T47D (cell line): ENCODE data around the gene POLD4.
"Not testable (repeated sequence)": the region's sequence is repeated elsewhere in the genome, so short reads cannot be mapped to it uniquely, and the experiment has no call there.

ENCODE experiments used
- DNase-seq, 2 experiments: peaks; one replicate each; pipeline versions ENCODE4 v3.0.0 to v3.0.0-alpha.2; 2011 to 2012; ENCODE audit warnings: low read depth in 1 of 2, low spot score in 1 of 2
- JUND ChIP-seq: IDR thresholded peaks from 2 replicates; pipeline ENCODE4 v1.6.1; 2012; ENCODE audit warnings: low read depth
- in situ Hi-C: cut with HindIII; loops from 2 replicates; pipeline ENCODE4 v1.10.0; 2016; ENCODE audit warnings: low sequenced_read_pairs, low pct_unique_long_range_greater_than_20kb

The POLD4 gene

DNA sequence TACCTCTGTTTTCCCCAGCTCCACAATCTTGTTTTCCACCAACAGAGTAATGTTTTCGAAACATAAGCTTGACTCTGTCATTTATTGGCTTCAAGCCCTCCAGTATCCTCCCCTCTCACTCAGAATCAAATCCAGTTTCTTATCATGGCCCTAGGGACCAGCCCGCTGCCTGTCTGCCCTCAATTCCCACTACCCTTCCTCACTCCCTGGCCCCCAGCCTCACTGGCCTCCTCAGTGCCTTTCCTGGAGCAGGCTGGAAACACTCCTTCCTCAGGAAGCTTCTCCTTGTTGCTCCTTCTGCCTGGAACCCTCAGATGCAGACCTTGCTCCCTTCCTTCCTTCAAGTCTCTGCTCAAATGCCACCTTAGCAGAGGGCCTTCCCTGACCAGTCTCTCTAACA is 3.9 kb downstream of the POLD4 start:
- DNase-seq: no peak
- no peak for TF ChIP-seq JUND
- in situ Hi-C loops: no loop called here

DNA sequence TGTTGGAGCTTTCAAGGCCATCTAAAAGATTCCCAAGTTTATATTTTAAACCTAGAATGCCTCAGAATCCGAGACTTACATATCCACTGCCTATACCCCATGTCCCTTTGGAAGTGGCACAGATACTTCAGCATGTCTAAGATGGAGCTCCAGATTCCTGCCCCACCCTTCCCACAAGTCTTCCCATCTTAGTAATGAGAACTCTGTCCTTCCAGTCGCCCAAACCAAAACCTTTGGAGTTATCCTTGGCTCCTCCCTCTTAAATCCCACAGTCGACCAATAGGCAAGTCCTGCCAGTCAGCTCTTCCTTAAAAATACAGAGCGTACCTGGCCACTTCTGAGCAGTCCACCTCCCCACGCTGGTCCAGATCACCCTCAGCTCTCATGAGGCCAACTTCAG is 4.3 kb downstream of the POLD4 start:
- no peak for TF ChIP-seq JUND
- peak in 1 of 2 experiments; percentile 47 for DNase-seq
- in situ Hi-C loops: no loop called here

DNA sequence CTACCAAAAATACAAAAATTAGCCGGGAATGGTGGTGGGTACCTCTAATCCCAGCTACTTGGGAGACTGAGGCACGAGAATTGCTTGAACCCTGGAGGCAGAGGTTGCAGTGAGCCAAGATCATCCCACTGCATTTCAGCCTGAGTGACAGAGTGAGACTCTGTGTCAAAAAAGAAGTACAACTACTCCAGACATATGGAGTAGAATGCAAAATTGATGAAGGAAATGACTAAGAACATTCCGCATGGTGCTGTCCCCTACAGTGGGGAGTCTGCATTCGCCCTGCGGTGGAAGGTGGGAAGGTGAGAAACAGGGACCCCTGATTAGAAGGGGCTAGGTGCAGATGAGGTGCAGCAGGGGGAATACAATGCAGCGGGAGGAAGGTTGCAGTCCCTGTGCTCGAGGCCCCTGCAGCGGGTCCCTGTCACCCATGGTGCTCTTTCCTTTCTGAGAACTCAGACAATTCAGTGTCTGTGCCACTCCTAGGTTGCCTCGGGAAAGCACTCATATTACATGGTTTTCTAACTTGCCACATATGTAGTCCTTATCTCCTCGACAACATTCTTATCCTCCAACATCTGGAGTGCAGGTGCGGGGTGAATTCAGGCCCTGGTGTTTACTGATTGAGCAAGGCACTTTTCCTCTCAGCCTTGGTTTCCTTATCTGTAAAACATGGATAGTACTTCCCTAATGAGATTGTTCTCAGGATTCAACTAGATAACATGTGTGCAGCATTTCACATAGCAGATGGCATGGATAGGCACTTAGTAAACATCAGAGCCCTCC is 5.2 kb downstream of the POLD4 start:
- DNase-seq: no peak
- in situ Hi-C loops: no loop called here
- TF ChIP-seq JUND: no peak

GRCh38 chr11:67345920-67346819 is 7.2 kb downstream of the POLD4 start:
- no peak for TF ChIP-seq JUND
- in situ Hi-C loops: no loop called here
- peak in 1 of 2 experiments; percentile 95 for DNase-seq

GRCh38 chr11:67345247-67345919 is 8.0 kb downstream of the POLD4 start:
- in situ Hi-C loops: no loop called here
- no peak for TF ChIP-seq JUND
- DNase-seq: peak in 1 of 2 experiments; percentile 31

DNA sequence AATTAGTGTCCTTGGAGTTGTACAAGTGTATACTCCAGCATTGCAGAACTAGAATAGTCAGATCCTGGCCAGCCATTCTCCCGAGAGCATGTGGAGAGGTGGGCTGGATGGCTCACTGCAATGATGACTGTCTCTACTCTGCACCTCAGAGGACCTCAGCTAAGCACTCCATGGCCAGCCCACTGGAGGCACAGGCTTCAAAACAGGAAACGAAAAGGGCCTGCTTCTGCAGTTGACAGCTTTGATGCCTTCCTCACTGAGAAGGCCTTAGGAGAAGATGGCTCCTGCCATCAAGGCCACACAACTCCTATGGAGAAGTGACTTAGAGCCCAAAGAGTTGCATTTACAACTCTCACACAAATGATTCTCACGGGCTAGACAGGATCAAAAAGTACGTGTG is 9.1 kb downstream of the POLD4 start:
- TF ChIP-seq JUND: no peak
- DNase-seq: no peak
- in situ Hi-C loops: no loop called here

DNA sequence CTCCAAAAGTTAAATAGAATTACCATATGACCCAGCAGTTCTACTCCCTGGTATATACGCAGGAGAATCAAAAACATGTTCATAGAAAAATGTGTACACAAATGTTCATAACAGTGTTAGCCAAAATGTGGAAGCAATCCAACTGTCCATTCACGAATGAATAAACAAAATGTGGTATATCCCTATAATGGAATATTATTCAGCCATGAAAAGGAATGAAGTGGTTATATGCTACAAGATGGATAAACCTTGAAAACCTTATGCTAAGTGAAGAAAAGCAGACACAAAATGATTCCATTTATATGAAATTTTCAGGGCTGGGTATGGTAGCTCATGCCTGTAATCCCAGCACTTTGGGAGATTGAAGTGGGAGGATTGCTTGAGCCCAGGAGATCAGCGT is 16.1 kb downstream of the POLD4 start:
- TF ChIP-seq JUND: no peak
- no peak for DNase-seq
- in situ Hi-C loops: no loop called here

- in situ Hi-C loops: no loop called here
- no peak for TF ChIP-seq JUND
- DNase-seq: no peak
These were observed 21.2 kb downstream of the POLD4 start for GRCh38 chr11:67332081-67332691.

- in situ Hi-C loops: no loop called here
- DNase-seq: no peak
- no peak for TF ChIP-seq JUND
These were observed 29.8 kb downstream of the POLD4 start for GRCh38 chr11:67323526-67323925.

- in situ Hi-C loops: no loop called here
- DNase-seq: no peak
- TF ChIP-seq JUND: no peak
These were observed 31.3 kb downstream of the POLD4 start for GRCh38 chr11:67322049-67322448.

- in situ Hi-C loops: no loop called here
- TF ChIP-seq JUND: no peak
- no peak for DNase-seq
These were observed 32.0 kb downstream of the POLD4 start for GRCh38 chr11:67321313-67321871.

GRCh38 chr11:67320691-67321090 is 32.7 kb downstream of the POLD4 start:
- in situ Hi-C loops: no loop called here
- no peak for TF ChIP-seq JUND
- DNase-seq: no peak

DNA sequence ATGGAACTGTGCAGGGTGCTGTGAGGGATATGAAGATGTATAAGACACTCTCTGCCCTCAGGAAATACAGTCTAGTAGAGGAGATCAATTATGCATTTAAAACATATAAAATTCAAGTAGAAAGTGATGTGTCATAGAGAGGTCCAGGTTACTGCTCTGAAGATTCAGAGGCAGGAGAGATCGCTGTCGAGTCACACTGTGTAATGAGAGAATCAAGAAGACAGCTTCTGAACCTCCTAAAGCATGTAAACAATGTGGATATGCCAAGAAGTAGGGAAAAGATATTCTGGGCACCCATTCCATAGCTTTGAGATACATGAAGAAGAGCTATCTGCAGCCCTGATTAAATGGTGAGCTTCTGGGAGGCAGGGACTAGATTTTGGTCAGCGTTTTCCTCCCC is 33.3 kb downstream of the POLD4 start:
- in situ Hi-C loops: no loop called here
- TF ChIP-seq JUND: no peak
- no peak for DNase-seq

DNA sequence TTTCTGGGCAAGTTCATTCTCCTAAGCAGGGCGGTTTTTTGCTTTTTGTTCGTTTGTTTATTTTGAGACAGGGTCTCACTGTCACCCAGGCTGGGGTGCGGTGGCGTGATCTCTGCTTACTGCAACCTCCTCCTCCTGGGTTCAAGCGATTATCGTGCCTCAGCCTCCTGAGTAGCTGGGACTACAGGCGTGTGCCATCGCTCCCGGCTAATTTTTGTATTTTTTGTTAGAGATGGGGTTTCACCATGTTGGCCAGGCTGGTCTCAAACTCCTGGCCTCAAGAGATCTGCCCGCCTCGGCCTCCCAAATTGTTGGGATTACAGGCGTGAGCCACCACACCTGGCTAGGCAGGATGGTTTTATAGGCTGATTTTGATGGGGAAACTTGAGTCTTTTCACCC is 34.5 kb downstream of the POLD4 start:
- in situ Hi-C loops, DNase-seq: not testable (repeated sequence)
